Hematopoietic multipotent progenitor cell treated with erythropoietin and hydrocortisone succinate and interleukin-3 and kit ligand, for 4 days (in vitro differentiated cells): ENCODE results near the gene ZNF827.
A peak's percentile ranks its signal among the peaks of the same experiment; 100 is the strongest.

ENCODE experiments used
- DNase-seq: peaks from one replicate; pipeline ENCODE4 v3.0.0-alpha.2; 2015

Gene ZNF827

GRCh38 chr4:145938618-145939440, at the start of gene ZNF827:
Gene ZNF827 (minus strand): TSS chr4:145938823. CDS start chr4:145938407, 416 bp downstream.
- peak; percentile 89 for DNase-seq

GRCh38 chr4:145984563-145984962, 45.9 kb upstream of the ZNF827 start:
- no peak for DNase-seq

GRCh38 chr4:145982791-145983190, 44.2 kb upstream of the ZNF827 start:
- no peak for DNase-seq

GRCh38 chr4:145979160-145979559, 40.5 kb upstream of the ZNF827 start:
- no peak for DNase-seq

- no peak for DNase-seq
These were observed 38.1 kb upstream of the ZNF827 start for GRCh38 chr4:145976680-145977079.

GRCh38 chr4:145960012-145960411, 21.4 kb upstream of the ZNF827 start:
- DNase-seq = no peak

GRCh38 chr4:145957302-145957701, 18.7 kb upstream of the ZNF827 start:
- peak; percentile 52 for DNase-seq

- peak; percentile 72 for DNase-seq
These were observed 17.8 kb upstream of the ZNF827 start for GRCh38 chr4:145956288-145956890.

- DNase-seq = peak; percentile 92
These were observed 16.3 kb upstream of the ZNF827 start for GRCh38 chr4:145954924-145955339.

- DNase-seq = no peak
These were observed 13.3 kb upstream of the ZNF827 start for GRCh38 chr4:145951931-145952330.

- no peak for DNase-seq
These were observed 7.0 kb upstream of the ZNF827 start for GRCh38 chr4:145945431-145946155.

- no peak for DNase-seq
These were observed 6.3 kb upstream of the ZNF827 start for GRCh38 chr4:145944886-145945285.

GRCh38 chr4:145939856-145940255, 1.2 kb upstream of the ZNF827 start:
- no peak for DNase-seq

GRCh38 chr4:145939441-145939750, 773 bp upstream of the ZNF827 start:
- DNase-seq = no peak

GRCh38 chr4:145937971-145938611, 532 bp downstream of the ZNF827 start:
- peak; percentile 67 for DNase-seq

- DNase-seq = peak; percentile 73
These were observed 1.4 kb downstream of the ZNF827 start for GRCh38 chr4:145936997-145937901.

- DNase-seq = peak; percentile 87
These were observed 2.3 kb downstream of the ZNF827 start for GRCh38 chr4:145936142-145936996.

GRCh38 chr4:145935253-145936141, 3.1 kb downstream of the ZNF827 start:
- DNase-seq = peak; percentile 82

- peak; percentile 63 for DNase-seq
These were observed 4.1 kb downstream of the ZNF827 start for GRCh38 chr4:145934434-145935047.

- DNase-seq = no peak
These were observed 5.5 kb downstream of the ZNF827 start for GRCh38 chr4:145933134-145933533.
